HCT116 (cell line): ENCODE results near the gene SLC7A11. TPM values are rescaled to one million over a fixed set of nuclear protein-coding genes. Genes with fewer than 3 reads are reported as not detected.

Experiments used
- ATAC-seq: fragments of 200-7000 bp; cut with Tn5 transposase; 2 replicates; pipeline ENCODE4 v1.9.1; 2020; ENCODE audit warnings: mild to moderate bottlenecking, moderate library complexity
- BruUV-seq: library from RNA; stranded (reverse); fragments of 400-500 nt; replicated peaks from 2 replicates; lab custom pipeline; 2021; lab: Mats Ljungman, UMichigan
- CTCF ChIA-PET: fragments of 300-600 bp; sonication (Branson Sonifier 250); formaldehyde crosslinking; loops from one replicate; lab custom pipeline; 2021; ENCODE audit warnings: antibody characterized with exemption; lab: Charles Lee
- POLR2A ChIA-PET: fragments of 300-600, 350-600 bp; sonication (Branson Sonifier 250); formaldehyde crosslinking; loops from one replicate; lab custom pipeline; 2021; ENCODE audit warnings: antibody characterized with exemption; lab: Charles Lee
- RAD21 ChIA-PET, 2 experiments: fragments of 300-600 bp; sonication (Branson Sonifier 250); formaldehyde crosslinking; loops; one replicate each; lab custom pipeline; 2023; ENCODE audit warnings: low total read pairs in 2 of 2; ENCODE audit not compliant: uncharacterized antibody in 2 of 2, unreplicated experiment in 2 of 2, low non-redundant PET in 1 of 2; lab: Charles Lee
- DNase-seq: peaks from one replicate; pipeline ENCODE4 v3.0.0-alpha.2; 2010; ENCODE audit warnings: low read depth, low spot score
- H2AFZ ChIP-seq: fragments of 200-600 bp; shearing (Covaris generic), sonication (generic); 2 replicates; pipeline ENCODE4 v1.6.1; 2017; ENCODE audit warnings: low read depth, mixed run types, mixed read lengths, antibody characterized with exemption, low read length; ENCODE audit not compliant: poor library complexity, severe bottlenecking
- H3K27ac ChIP-seq: 2 replicates; pipeline ENCODE4 v1.5.1; 2012; ENCODE audit warnings: low read depth, low read length
- H3K27me3 ChIP-seq: fragments of 200-600 bp; sonication (generic); 2 replicates; pipeline ENCODE4 v1.6.1; 2016; ENCODE audit warnings: mixed run types, low read length, mixed read lengths; ENCODE audit not compliant: insufficient read depth
- H3K36me3 ChIP-seq, 2 experiments: fragments of 200-500 bp in 1 of 2; fragments of 200-600 bp in 1 of 2; sonication (Bioruptor generic) in 1 of 2; sonication (generic) in 1 of 2; 2 replicates each; pipeline versions ENCODE4 v1.5.1 to v1.6.1; 2014 to 2016; ENCODE audit warnings: low read length in 2 of 2, inconsistent platforms in 1 of 2, mixed read lengths in 1 of 2, mixed run types in 1 of 2; ENCODE audit not compliant: insufficient read depth in 2 of 2, control insufficient read depth in 1 of 2
- H3K4me1 ChIP-seq, 2 experiments: fragments of 200-600 bp in 1 of 2; sonication (generic) in 1 of 2; 2 replicates each; pipeline versions ENCODE4 v1.5.1 to v1.6.1; 2012 to 2017; ENCODE audit warnings: low read length in 2 of 2, inconsistent platforms in 1 of 2, mild to moderate bottlenecking in 1 of 2, mixed read lengths in 1 of 2, mixed run types in 1 of 2, moderate library complexity in 1 of 2; ENCODE audit not compliant: insufficient read depth in 2 of 2, control insufficient read depth in 1 of 2
- H3K4me2 ChIP-seq: fragments of 200-600 bp; sonication (generic); 2 replicates; pipeline ENCODE4 v1.6.1; 2017; ENCODE audit warnings: mixed run types, low read length, mixed read lengths
- H3K4me3 ChIP-seq, 2 experiments: fragments of 200-600 bp in 1 of 2; sonication (generic) in 1 of 2; replicated peaks in 1 of 2; 2 replicates each; pipeline ENCODE4 v1.5.1; 2011 to 2016; ENCODE audit warnings: low read length in 2 of 2, control low read depth in 1 of 2, low read depth in 1 of 2, mild to moderate bottlenecking in 1 of 2, mixed read lengths in 1 of 2, mixed run types in 1 of 2
- H3K79me2 ChIP-seq: fragments of 200-600 bp; sonication (generic); 2 replicates; pipeline ENCODE4 v1.6.1; 2017; ENCODE audit warnings: mild to moderate bottlenecking, mixed run types, low read length, moderate library complexity, mixed read lengths; ENCODE audit not compliant: insufficient read depth
- H3K9ac ChIP-seq: fragments of 200-600 bp; sonication (generic); 2 replicates; pipeline ENCODE4 v1.6.1; 2016; ENCODE audit warnings: low read length, mixed read lengths
- H3K9me2 ChIP-seq: fragments of 200-600 bp; sonication (generic), shearing (Covaris generic); 2 replicates; pipeline ENCODE4 v1.6.1; 2017; ENCODE audit warnings: mixed run types, mild to moderate bottlenecking, moderate library complexity; ENCODE audit not compliant: insufficient read depth
- H3K9me3 ChIP-seq, 2 experiments: fragments of 200-500 bp in 1 of 2; fragments of 200-600 bp in 1 of 2; sonication (Bioruptor generic) in 1 of 2; sonication (generic) in 1 of 2; 2 replicates each; pipeline ENCODE4 v1.6.1; 2014 to 2017; ENCODE audit warnings: low read length in 2 of 2, mixed read lengths in 2 of 2, inconsistent platforms in 1 of 2, low read depth in 1 of 2, mild to moderate bottlenecking in 1 of 2, mixed run types in 1 of 2, moderate library complexity in 1 of 2; ENCODE audit not compliant: control insufficient read depth in 1 of 2, insufficient read depth in 1 of 2
- H4K20me1 ChIP-seq: fragments of 200-600 bp; sonication (generic), shearing (Covaris generic); 2 replicates; pipeline ENCODE4 v1.6.1; 2017; ENCODE audit warnings: mixed run types, mild to moderate bottlenecking, moderate library complexity; ENCODE audit not compliant: insufficient read depth
- EZH2phosphoT487 ChIP-seq: fragments of 200-600 bp; IDR thresholded peaks from 2 replicates; pipeline ENCODE4 v1.6.1; 2018; ENCODE audit warnings: antibody characterized with exemption, borderline replicate concordance
- POLR2A ChIP-seq: IDR thresholded peaks from 2 replicates; pipeline ENCODE4 v1.7.0; 2011; ENCODE audit warnings: borderline replicate concordance; ENCODE audit not compliant: insufficient read depth, insufficient read length; ENCODE audit errors: extremely low read depth
- RAD21 ChIP-seq: IDR thresholded peaks from 2 replicates; pipeline ENCODE4 v1.6.1; 2012; ENCODE audit warnings: low read depth, mild to moderate bottlenecking
- SIN3A ChIP-seq: IDR thresholded peaks from 2 replicates; pipeline ENCODE4 v1.6.1; 2012; ENCODE audit warnings: low read depth
- SP1 ChIP-seq: IDR thresholded peaks from 2 replicates; pipeline ENCODE4 v1.6.1; 2012; ENCODE audit warnings: low read depth
- TCF7L2 ChIP-seq: IDR thresholded peaks from 2 replicates; pipeline ENCODE4 v1.7.0; 2011; ENCODE audit warnings: borderline replicate concordance, inconsistent platforms; ENCODE audit not compliant: insufficient read depth, insufficient read length; ENCODE audit errors: extremely low read depth
- YY1 ChIP-seq: IDR thresholded peaks from 2 replicates; pipeline ENCODE4 v1.6.1; 2011; ENCODE audit warnings: low read length, low read depth, moderate library complexity, mild to moderate bottlenecking; ENCODE audit not compliant: insufficient replicate concordance; ENCODE audit errors: extremely low read depth
- ZFX ChIP-seq: fragments of 450-650 bp; IDR thresholded peaks from 2 replicates; pipeline ENCODE4 v1.6.1; 2017
- intact Hi-C: fragments of 100-400 bp; cut with micrococcal nuclease; formaldehyde crosslinking; loops from 2 replicates; pipeline ENCODE4 v1.10.0; 2022
- total RNA-seq: library from RNA; stranded (reverse); gene quantifications from one replicate; pipeline ENCODE4 v1.2.1, GENCODE V29; 2021; ENCODE audit not compliant: unreplicated experiment
- TF ChIP-seq, protein P1 (sequence below): IDR thresholded peaks from 2 replicates; pipeline ENCODE4 v1.6.1; 2012

Gene SLC7A11
- total RNA-seq, 1 experiment from 2014 or later: 45.8 TPM

GRCh38 chr4:138279286-138279685, 37.1 kb upstream of the SLC7A11 start:
- ChIA-PET RAD21 (no interaction called here), CTCF (no interaction called here)
- H3K9ac ChIP-seq: no peak overlapping the region
- no peak overlapping the region for H2AFZ ChIP-seq
- BruUV-seq: no TSS peak
- no peak overlapping the region for H3K4me2 ChIP-seq
- TF ChIP-seq SIN3A (no peak), RAD21 (no peak), TCF7L2 (no peak), EZH2phosphoT487 (no peak), YY1 (no peak), ZFX (no peak)
- TF ChIP-seq, protein P1, sequence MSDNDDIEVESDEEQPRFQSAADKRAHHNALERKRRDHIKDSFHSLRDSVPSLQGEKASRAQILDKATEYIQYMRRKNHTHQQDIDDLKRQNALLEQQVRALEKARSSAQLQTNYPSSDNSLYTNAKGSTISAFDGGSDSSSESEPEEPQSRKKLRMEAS: no peak
- TF ChIP-seq, all 23 proteins: peak for 0
- H3K9me3 ChIP-seq: no peaks in the 10 kb centered on the region
- DNase-seq: no peak
- no peaks in the 10 kb centered on the region for H3K36me3 ChIP-seq
- no peaks in the 10 kb centered on the region for H3K27me3 ChIP-seq
- intact Hi-C loops: no loop called here
- no peak overlapping the region for H3K4me3 ChIP-seq
- H3K4me1 ChIP-seq: no peaks in the 10 kb centered on the region
- no peaks in the 10 kb centered on the region for H4K20me1 ChIP-seq
- no peaks in the 10 kb centered on the region for H3K9me2 ChIP-seq
- no peak for ATAC-seq
- no peak overlapping the region for H3K27ac ChIP-seq
- POLR2A ChIA-PET: no interaction called here
- H3K79me2 ChIP-seq: no peaks in the 10 kb centered on the region

DNA sequence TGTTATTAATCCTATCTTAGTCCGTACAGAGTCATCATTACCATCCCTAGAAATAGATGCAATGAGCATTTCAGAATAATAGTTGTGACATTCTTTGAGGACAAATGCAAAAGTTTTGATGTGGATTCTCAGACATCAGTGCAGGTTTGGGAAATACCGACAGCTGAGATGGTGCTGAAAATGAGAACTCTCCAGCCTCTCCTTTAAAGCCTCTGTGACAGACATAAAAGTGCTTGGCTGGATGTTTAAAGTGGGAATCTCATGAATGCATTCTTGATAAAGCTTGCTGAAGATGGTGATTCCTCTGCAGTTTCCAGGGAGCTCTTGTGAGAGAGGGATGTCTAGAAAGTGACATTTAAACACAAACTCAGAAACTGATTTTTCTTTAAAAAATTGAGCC, 35.0 kb upstream of the SLC7A11 start:
- Histone ChIP-seq H3K36me3 (no peaks in the 10 kb centered on the region), H3K27me3 (no peaks in the 10 kb centered on the region), H3K79me2 (no peaks in the 10 kb centered on the region), H3K4me1 (no peaks in the 10 kb centered on the region), H3K9me3 (no peaks in the 10 kb centered on the region), H3K4me3 (no peak overlapping the region), H3K9ac (no peak overlapping the region), H3K4me2 (no peak overlapping the region), H3K27ac (no peak overlapping the region), H3K9me2 (no peaks in the 10 kb centered on the region), H4K20me1 (no peaks in the 10 kb centered on the region), H2AFZ (no peak overlapping the region)
- DNase-seq (no peak), ATAC-seq (no peak)
- intact Hi-C loops: no loop called here
- ChIA-PET CTCF (no interaction called here), POLR2A (no interaction called here), RAD21 (no interaction called here)
- no TSS peak for BruUV-seq
- no peak for TF ChIP-seq SP1
- no peak for TF ChIP-seq POLR2A
- TF ChIP-seq EZH2phosphoT487: no peak
